Epithelial cell of esophagus (primary cell): ENCODE measurements around the gene MSRB2.

Experiments used
- DNase-seq: peaks from one replicate; pipeline ENCODE4 v3.0.0; 2010; ENCODE audit warnings: low read depth
- H3K4me3 ChIP-seq: 2 replicates; pipeline ENCODE4 v1.5.1; 2011; ENCODE audit warnings: mild to moderate bottlenecking, low read length, control low read depth
- CTCF ChIP-seq: IDR thresholded peaks from 2 replicates; pipeline ENCODE4 v1.5.1; 2011; ENCODE audit warnings: low read depth, mild to moderate bottlenecking, low read length, control low read depth, inconsistent platforms; ENCODE audit not compliant: insufficient read depth; ENCODE audit errors: missing control alignments

The MSRB2 gene

GRCh38 chr10:23053036-23053435, 42.3 kb upstream of the MSRB2 start:
- TF ChIP-seq CTCF, result no peak
- H3K4me3 ChIP-seq, result no peak overlapping the region
- peak; percentile 90 for DNase-seq

GRCh38 chr10:23055424-23056185, 39.8 kb upstream of the MSRB2 start:
- H3K4me3 ChIP-seq, result no peak overlapping the region
- no peak for DNase-seq
- TF ChIP-seq CTCF, result no peak

GRCh38 chr10:23056186-23056579, 39.2 kb upstream of the MSRB2 start:
- TF ChIP-seq CTCF, result no peak
- H3K4me3 ChIP-seq, result no peak overlapping the region
- DNase-seq, result no peak

- no peak overlapping the region for H3K4me3 ChIP-seq
- no peak for DNase-seq
- no peak for TF ChIP-seq CTCF
Observed at GRCh38 chr10:23058366-23058765, 37.0 kb upstream of the MSRB2 start.

- no peak for DNase-seq
- TF ChIP-seq CTCF, result no peak
- no peak overlapping the region for H3K4me3 ChIP-seq
Observed at GRCh38 chr10:23060918-23061317, 34.5 kb upstream of the MSRB2 start.

GRCh38 chr10:23063045-23063972, 32.1 kb upstream of the MSRB2 start:
- no peak for DNase-seq
- H3K4me3 ChIP-seq, result no peak overlapping the region
- TF ChIP-seq CTCF, result no peak
